Activated naive CD8-positive, alpha-beta T cell (primary cell): Measurements from ENCODE around the gene USP20.
A peak's percentile ranks its signal among the peaks of the same experiment; 100 is the strongest.

Experiments
- H3K27ac Mint-ChIP-seq: one replicate; pipeline ENCODE4 v1.8.0; 2021; ENCODE audit warnings: mixed read lengths
- H3K27me3 Mint-ChIP-seq: one replicate; pipeline ENCODE4 v1.8.0; 2021; ENCODE audit warnings: mixed read lengths
- H3K36me3 Mint-ChIP-seq: one replicate; pipeline ENCODE4 v1.8.0; 2021; ENCODE audit warnings: mixed read lengths
- H3K4me1 Mint-ChIP-seq: one replicate; pipeline ENCODE4 v1.8.0; 2021; ENCODE audit warnings: low read depth, mixed read lengths
- H3K4me3 Mint-ChIP-seq: one replicate; pipeline ENCODE4 v1.8.0; 2021; ENCODE audit warnings: mild to moderate bottlenecking, mixed read lengths
- H3K9me3 Mint-ChIP-seq: one replicate; pipeline ENCODE4 v1.8.0; 2021; ENCODE audit warnings: low read depth, mixed read lengths

The USP20 gene

DNA sequence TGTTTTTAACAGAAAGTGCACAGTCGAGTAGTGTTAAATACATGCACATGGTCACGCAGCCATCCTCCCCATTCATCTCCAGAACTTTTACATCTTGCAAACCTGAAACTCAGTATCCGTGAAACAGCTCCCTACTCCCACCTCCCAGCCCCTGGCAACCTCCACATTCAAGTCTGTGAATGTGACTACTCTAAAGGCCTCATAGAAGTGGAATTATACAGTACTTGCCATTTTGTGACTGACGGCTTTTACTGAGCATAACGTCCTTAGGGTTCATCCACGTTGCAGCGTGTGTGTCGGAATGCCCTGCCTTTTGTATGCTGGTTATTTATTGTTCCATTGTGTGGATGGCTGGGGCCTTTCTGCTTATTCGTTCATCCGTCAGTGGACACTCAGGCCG is 35.8 kb downstream of the USP20 start:
- Mint-ChIP-seq H3K4me3 (peak overlapping the region; percentile 36), H3K27me3 (no peaks in the 10 kb centered on the region), H3K4me1 (peaks cover 63% of the 10 kb centered on the region), H3K9me3 (no peaks in the 10 kb centered on the region), H3K27ac (peak overlapping the region; percentile 64), H3K36me3 (peaks cover 2% of the 10 kb centered on the region)

DNA sequence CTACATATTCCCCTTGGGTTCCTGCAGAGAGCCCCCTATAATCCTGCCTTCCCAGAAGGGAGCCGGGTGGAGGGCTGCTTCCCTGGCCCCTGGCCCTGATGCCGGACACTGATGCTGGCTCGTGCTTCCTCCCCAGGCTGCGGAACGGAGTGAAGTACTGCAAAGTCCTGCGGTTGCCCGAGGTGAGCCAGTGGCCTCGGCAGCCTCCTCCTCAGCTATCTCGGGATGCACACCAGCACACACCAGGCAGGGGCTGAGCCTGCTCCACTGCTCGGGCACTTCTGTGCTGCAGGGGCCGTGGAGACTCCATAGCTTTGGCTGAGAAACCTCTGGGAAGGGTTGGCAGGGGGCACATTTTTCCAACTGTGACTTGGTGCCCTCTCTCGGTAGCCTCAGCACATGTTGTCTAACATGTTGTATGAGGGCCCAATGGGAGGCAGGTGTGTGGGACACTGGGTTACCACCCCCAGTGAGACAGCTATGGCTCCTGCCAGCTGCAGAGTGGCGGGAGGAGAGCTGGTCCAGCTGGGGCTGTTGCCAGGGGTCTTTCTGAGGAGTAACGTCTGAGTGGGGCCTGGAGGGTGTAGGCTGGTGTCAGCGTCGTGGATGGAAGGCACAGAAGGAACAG is 38.4 kb downstream of the USP20 start:
- Mint-ChIP-seq H3K4me3 (no peak overlapping the region), H3K27ac (peak overlapping the region; percentile 34), H3K27me3 (no peaks in the 10 kb centered on the region), H3K9me3 (no peaks in the 10 kb centered on the region), H3K36me3 (no peaks in the 10 kb centered on the region), H3K4me1 (peaks cover 43% of the 10 kb centered on the region)

DNA sequence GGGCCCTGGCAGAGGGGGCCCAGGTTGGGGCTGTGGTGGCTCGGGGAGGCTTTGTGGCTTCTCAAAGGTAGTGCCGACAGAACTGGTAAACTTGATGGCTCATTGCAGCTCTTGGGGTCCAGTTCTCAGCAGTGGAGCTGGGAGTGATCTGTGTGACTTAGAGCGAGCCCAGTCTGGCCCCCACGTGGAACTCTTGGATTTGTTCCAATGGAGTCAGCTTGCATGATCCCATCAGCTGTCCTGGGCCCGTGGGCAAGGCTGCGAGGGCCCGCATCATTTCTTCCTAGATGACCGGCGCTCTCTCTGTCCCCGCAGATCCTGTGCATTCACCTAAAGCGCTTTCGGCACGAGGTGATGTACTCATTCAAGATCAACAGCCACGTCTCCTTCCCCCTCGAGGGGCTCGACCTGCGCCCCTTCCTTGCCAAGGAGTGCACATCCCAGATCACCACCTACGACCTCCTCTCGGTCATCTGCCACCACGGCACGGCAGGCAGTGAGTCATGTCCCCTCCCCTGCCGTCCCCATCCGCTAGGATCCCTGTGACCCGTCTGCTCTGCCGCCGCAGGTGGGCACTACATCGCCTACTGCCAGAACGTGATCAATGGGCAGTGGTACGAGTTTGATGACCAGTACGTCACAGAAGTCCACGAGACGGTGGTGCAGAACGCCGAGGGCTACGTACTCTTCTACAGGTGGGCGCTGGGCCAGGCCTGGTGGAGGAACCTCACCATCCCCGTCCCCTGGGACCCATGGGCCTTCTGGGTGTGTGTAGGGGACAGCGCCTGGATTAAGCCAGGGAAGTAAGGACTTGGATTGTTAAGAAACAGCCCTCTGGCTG is 39.2 kb downstream of the USP20 start:
- H3K4me1 Mint-ChIP-seq: peaks cover 36% of the 10 kb centered on the region
- no peak overlapping the region for H3K4me3 Mint-ChIP-seq
- H3K27ac Mint-ChIP-seq: no peak overlapping the region
- no peaks in the 10 kb centered on the region for H3K27me3 Mint-ChIP-seq
- H3K9me3 Mint-ChIP-seq: no peaks in the 10 kb centered on the region
- H3K36me3 Mint-ChIP-seq: no peaks in the 10 kb centered on the region

DNA sequence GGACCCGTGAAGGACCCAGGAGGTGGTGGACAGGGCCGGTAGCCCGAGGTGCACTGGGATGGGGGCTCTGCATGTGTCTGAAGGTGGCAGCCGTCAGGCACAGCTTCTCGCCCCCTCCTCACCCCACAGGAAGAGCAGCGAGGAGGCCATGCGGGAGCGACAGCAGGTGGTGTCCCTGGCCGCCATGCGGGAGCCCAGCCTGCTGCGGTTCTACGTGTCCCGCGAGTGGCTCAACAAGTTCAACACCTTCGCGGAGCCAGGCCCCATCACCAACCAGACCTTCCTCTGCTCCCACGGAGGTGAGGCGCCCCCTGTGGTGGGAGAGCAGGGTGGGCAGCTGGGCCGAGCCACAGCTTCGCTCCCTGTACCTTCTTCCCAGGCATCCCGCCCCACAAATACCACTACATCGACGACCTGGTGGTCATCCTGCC is 39.9 kb downstream of the USP20 start:
- no peaks in the 10 kb centered on the region for H3K27me3 Mint-ChIP-seq
- H3K27ac Mint-ChIP-seq: no peak overlapping the region
- no peaks in the 10 kb centered on the region for H3K36me3 Mint-ChIP-seq
- no peaks in the 10 kb centered on the region for H3K9me3 Mint-ChIP-seq
- no peak overlapping the region for H3K4me3 Mint-ChIP-seq
- H3K4me1 Mint-ChIP-seq: peaks cover 30% of the 10 kb centered on the region

DNA sequence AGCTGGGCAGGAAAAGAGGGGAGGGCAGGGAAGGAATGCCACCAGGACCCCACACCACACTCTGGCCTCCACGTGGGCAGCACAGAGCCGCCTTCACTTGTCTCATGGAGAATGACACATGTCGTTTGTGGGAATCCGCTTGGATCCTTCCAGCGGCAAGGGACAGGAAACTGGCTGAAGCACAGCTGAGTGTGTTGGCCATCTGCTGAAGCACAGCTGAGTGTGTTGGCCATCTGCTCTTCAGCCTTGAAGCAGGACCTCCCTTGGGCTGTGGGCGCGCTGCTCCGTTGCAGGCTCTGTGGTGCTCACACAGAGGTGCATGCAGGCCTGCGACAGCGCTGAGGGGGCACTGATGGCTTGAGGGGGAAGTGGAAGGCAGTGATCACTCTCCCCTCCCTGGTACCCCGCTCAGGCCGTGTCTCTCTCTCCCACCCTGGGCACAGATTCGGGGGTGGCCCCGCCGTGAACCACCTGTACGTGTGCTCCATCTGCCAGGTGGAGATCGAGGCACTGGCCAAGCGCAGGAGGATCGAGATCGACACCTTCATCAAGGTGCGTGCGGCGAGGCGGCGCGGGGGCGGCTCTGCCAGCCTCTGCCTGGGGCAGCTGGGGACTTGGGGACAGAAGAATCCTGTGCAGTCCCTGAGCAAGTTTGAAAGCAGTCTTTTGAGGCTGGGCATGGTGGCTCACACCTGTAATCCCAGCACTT is 40.6 kb downstream of the USP20 start:
- Mint-ChIP-seq H3K9me3 (no peaks in the 10 kb centered on the region), H3K27me3 (no peaks in the 10 kb centered on the region), H3K4me3 (no peak overlapping the region), H3K27ac (no peak overlapping the region), H3K36me3 (no peaks in the 10 kb centered on the region), H3K4me1 (peaks cover 24% of the 10 kb centered on the region)

DNA sequence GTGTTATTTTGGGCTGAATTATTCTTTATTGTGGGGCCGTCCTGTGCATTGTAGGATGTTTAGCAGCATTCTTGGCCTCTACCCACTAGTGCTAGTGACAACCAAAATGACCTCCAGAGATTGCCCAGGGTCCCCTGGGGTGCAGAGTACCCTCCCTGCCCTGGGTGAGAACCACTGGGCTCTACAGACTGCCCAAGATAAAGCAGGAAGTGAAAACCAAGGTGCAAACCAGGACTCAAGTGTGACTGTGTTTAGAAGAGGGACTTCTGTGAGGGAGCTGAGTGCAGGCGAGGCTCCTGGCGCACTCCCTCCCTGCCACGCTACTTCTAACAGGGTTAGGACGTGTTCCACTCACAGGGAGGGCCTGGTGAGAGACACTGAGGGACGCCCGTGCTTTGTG is 41.6 kb downstream of the USP20 start:
- no peaks in the 10 kb centered on the region for H3K9me3 Mint-ChIP-seq
- H3K27me3 Mint-ChIP-seq: no peaks in the 10 kb centered on the region
- H3K36me3 Mint-ChIP-seq: no peaks in the 10 kb centered on the region
- peaks cover 17% of the 10 kb centered on the region for H3K4me1 Mint-ChIP-seq
- H3K4me3 Mint-ChIP-seq: no peak overlapping the region
- peak overlapping the region; percentile 78 for H3K27ac Mint-ChIP-seq

DNA sequence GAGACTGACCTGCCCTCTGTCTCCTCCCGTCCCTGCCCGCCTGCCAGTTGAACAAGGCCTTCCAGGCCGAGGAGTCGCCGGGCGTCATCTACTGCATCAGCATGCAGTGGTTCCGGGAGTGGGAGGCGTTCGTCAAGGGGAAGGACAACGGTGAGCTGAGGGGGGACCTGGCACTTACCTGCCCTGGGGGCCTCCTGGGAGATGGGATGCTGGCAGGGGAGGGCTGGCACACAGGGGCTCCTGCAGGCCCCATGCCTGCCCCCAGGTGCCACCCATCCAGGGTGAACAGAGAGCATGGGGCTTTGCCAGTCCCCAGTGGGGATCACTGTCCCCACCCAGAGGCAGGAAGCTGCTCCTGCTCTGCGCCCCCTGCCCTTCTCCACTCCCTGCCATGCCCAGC is 43.0 kb downstream of the USP20 start:
- Mint-ChIP-seq H3K36me3 (no peaks in the 10 kb centered on the region), H3K9me3 (no peaks in the 10 kb centered on the region), H3K4me3 (no peak overlapping the region), H3K4me1 (peaks cover 10% of the 10 kb centered on the region), H3K27me3 (no peaks in the 10 kb centered on the region), H3K27ac (peak overlapping the region; percentile 72)

DNA sequence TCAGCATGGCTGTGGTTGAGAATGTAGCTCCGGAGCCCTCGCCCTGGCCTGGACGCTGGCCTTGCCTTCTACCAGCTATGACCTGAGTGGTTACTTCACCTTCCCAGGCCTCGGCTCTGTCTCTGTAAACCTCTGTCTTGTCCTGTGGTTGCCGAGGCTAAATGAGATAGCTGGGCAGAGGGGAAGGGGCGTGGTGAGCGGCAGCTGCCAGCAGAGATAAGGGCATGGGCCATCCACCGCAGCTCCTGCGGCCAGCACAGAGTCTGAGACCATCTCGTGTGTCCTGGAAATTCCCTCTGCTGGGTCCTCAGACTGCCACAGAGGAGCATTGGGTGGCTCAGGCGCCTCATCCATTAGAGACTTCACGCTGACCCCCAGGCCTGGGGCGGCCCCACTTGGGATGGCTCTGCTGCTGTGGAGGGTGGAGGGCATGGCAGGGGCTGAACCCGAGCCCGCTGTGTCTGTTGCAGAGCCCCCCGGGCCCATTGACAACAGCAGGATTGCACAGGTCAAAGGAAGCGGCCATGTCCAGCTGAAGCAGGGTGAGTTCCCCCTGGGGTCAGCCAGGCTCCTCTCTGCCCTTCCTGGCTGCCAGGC is 43.9 kb downstream of the USP20 start:
- Mint-ChIP-seq H3K27me3 (no peaks in the 10 kb centered on the region), H3K36me3 (no peaks in the 10 kb centered on the region), H3K9me3 (no peaks in the 10 kb centered on the region), H3K27ac (peak overlapping the region; percentile 70), H3K4me3 (no peak overlapping the region), H3K4me1 (peaks cover 14% of the 10 kb centered on the region)

DNA sequence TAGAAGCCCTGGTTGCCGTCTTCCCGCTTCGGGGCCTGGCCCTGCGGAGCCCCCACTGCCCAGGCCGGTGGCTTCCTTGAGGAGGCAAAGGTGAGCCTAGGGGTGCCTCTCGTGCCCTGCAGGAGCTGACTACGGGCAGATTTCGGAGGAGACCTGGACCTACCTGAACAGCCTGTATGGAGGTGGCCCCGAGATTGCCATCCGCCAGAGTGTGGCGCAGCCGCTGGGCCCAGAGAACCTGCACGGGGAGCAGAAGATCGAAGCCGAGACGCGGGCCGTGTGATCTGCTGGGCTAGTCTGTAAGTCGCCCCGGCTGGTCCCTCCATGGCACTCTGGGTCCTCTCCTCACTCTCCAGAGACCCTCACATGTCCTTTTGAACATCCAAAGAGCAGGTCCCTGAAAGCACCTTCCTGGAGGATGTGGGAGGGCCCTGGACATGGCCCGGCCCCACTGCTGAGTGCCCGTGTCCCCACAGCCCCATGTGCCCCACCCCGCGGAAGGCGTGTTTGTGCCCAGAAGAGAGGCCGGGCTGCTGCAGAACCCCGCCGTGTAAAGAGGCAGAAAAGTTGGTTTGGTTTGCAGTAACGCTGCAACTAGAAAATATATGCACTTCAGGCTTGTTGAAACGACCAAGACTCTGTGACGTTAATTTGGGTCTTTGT is 44.9 kb downstream of the USP20 start:
- H3K9me3 Mint-ChIP-seq: no peaks in the 10 kb centered on the region
- H3K36me3 Mint-ChIP-seq: no peaks in the 10 kb centered on the region
- H3K4me1 Mint-ChIP-seq: peaks cover 15% of the 10 kb centered on the region
- H3K27ac Mint-ChIP-seq: no peak overlapping the region
- no peaks in the 10 kb centered on the region for H3K27me3 Mint-ChIP-seq
- H3K4me3 Mint-ChIP-seq: no peak overlapping the region

DNA sequence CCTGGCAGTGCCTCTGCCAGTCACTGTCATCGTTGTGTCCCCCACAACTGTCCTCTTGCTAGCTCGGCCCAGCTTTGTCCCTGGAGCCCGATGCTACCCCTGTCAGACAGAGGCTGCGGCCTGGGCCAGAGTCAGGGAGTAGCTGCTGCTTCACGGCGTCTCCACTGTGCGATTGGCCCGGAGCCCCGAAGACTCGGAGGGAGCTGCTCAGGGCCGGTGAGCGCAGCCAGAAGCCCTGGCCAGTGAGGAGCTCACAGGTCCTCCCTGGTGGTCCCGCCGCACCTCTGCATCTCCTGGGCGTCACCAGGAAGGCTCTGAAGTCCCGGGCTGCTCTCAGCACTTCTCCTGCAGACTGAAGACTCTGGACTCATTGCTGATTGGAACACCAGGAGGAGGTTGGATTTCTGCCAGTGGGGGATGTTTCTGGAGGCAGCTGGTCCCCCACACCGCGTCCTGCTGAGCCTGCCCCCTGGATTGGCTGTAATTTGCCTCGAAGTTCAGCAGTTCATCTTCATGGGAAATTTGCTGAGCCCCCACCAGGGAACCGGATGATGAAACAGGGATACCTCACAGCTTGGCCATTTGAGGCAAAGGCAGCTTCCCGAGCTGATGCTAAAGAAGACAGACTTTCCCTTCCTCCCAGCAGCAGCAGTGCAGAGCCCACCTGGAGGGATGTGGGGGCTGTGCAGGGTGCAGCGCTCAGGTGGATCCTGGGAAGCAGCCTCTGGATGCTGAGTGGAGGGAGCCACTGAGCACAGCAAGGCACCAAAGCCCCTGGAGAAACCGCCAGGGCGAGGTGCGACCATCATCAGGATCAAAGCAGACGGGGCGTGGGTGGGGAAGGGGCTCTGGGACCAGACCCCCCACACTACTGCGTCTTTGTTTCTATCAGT is 45.6 kb downstream of the USP20 start:
- Mint-ChIP-seq H3K4me3 (no peak overlapping the region), H3K9me3 (no peaks in the 10 kb centered on the region), H3K4me1 (peaks cover 18% of the 10 kb centered on the region), H3K27ac (peak overlapping the region; percentile 28), H3K36me3 (no peaks in the 10 kb centered on the region), H3K27me3 (no peaks in the 10 kb centered on the region)

DNA sequence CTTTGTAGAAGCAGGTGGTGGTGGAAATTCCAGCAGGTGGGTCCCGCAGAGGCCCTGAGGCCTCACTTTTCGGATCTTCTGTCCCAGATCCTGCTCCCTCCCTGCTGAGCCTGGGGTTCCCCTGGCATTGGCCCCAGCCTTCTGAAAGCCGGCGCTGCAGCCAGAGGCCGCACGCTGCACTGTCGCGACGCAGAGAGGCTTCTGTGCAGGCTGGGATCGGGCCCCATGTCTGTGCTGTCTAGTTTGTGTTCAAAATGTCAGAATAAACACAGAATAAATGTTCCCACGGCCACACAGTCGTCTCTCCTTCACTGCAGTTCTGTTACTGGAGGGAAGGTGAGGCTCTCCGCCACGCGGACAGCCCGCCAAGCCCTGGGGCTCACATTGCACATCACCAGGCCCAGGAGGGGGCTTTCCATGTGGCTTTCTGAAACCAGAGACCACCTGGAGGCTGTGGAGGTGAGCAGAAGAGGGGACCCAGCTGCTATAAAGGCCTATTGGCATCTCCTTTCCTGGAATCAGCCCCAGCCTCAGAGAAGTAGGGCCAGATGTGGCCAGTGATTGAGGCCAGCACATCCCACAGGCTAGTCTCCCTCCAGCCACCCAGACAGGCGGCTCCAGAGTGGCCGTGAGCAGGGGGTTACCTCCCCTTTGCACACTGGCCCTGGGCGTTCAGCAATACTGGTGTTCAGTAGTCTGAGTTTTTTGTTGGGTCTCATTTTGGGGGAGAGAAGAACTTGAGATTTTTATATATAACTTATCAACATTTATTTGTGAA is 46.5 kb downstream of the USP20 start:
- H3K4me1 Mint-ChIP-seq: peaks cover 26% of the 10 kb centered on the region
- H3K27ac Mint-ChIP-seq: peak overlapping the region; percentile 81
- no peak overlapping the region for H3K4me3 Mint-ChIP-seq
- H3K36me3 Mint-ChIP-seq: no peaks in the 10 kb centered on the region
- H3K27me3 Mint-ChIP-seq: no peaks in the 10 kb centered on the region
- H3K9me3 Mint-ChIP-seq: no peaks in the 10 kb centered on the region

DNA sequence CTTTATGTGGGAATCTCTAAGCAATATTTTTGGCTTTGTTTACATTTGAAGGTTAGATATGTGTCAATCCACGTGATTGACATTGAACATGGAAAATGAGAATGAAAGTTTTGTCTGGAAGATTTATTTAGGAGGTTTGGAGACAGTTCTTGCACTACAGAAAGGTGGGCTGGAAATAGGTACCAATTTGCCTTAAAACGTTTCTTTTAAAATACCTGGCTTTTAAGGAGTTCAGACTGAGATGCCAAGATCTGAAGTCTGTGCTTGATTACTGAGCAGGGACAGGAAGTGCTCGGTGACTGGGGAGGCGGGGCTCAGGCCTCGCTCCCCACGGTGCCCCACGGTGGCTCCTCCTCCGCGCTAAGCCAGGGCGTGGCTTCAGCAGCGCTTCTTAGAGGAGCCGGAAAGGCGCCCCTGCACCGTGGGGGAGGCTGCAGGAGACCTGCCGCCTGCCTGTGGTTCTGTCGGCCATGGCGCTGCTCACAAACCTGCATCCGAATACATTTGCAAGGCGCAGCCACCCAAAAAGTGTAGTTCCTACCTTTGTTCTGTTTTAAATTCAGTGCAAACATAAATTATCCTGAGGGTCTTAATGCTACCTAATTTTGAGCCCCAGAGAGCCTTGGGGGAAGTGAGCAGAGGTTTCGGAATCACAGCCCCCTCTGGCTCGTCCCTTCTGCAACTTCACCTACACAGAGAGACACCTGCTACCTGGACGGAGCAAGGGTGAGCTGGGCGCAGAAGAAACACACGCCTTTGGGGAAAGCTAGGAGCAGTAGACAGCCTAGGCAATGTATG is 49.2 kb downstream of the USP20 start:
- no peaks in the 10 kb centered on the region for H3K9me3 Mint-ChIP-seq
- H3K36me3 Mint-ChIP-seq: peaks cover under 1% of the 10 kb centered on the region
- H3K4me3 Mint-ChIP-seq: peak overlapping the region; percentile 91
- H3K4me1 Mint-ChIP-seq: peaks cover 50% of the 10 kb centered on the region
- no peaks in the 10 kb centered on the region for H3K27me3 Mint-ChIP-seq
- peak overlapping the region; percentile 100 for H3K27ac Mint-ChIP-seq
